GM10248 (cell line): ENCODE data around the gene RGS6.

ENCODE experiments used
- CTCF ChIA-PET: fragments of 300-600 bp; sonication (Branson Sonifier 250); formaldehyde crosslinking; extraction: SDS; loops from one replicate; lab custom pipeline; 2021; ENCODE audit warnings: antibody characterized with exemption; lab: Yijun Ruan, JAX
- POLR2A ChIA-PET: fragments of 350-650 bp; sonication (Branson Sonifier 250); formaldehyde crosslinking; extraction: SDS; loops from one replicate; lab custom pipeline; 2020; ENCODE audit warnings: antibody characterized with exemption; lab: Yijun Ruan, JAX
- DNase-seq: peaks from one replicate; pipeline ENCODE4 v3.0.0; 2012; ENCODE audit errors: extremely low spot score
- TF ChIP-seq, protein P1 (sequence below): IDR thresholded peaks from 2 replicates; pipeline ENCODE4 v1.5.1; 2012; ENCODE audit warnings: mild to moderate bottlenecking, low read depth; ENCODE audit errors: extremely low read depth, missing control alignments, control extremely low read depth

Gene RGS6

DNA sequence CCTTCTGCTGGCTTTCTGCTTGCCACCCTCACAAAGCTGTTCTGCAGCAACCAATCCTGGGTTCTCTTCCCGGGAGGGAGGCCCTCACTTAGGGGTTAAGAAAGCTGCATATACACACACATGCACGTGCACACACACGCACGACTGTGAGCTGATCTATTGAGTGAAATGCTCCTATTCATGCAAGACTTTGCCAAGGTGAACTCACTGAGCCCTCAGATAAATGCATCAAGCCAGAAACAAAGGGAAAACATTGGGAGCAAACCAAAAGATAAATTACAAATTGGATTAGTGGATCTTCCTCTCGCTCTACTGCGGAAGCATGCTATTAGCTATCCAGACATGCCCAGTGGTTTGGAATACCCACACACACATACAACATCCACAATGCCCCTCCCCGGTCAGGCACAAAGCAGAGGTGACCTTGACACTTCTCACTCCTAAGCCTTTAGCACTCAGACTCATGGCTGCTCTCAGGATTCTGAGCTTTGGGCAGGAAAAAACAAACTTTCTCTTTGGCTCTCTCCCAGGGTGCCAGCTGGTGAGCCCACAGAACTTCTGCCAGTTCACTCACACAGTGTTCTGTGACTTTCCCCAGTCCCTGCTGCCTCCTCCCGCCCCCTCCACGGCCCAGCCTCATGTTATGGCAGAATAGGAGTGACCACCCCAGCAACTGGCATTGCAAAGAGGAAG is 641.6 kb downstream of the RGS6 start:
- ChIA-PET CTCF (interaction anchor here (1.1 to 1.3 kb wide), 2 partner anchors 9 to 15 kb away, joined by 3 to 4 read pairs; no protein-coding TSS in a partner anchor), POLR2A (no interaction called here)
- TF ChIP-seq, protein P1, sequence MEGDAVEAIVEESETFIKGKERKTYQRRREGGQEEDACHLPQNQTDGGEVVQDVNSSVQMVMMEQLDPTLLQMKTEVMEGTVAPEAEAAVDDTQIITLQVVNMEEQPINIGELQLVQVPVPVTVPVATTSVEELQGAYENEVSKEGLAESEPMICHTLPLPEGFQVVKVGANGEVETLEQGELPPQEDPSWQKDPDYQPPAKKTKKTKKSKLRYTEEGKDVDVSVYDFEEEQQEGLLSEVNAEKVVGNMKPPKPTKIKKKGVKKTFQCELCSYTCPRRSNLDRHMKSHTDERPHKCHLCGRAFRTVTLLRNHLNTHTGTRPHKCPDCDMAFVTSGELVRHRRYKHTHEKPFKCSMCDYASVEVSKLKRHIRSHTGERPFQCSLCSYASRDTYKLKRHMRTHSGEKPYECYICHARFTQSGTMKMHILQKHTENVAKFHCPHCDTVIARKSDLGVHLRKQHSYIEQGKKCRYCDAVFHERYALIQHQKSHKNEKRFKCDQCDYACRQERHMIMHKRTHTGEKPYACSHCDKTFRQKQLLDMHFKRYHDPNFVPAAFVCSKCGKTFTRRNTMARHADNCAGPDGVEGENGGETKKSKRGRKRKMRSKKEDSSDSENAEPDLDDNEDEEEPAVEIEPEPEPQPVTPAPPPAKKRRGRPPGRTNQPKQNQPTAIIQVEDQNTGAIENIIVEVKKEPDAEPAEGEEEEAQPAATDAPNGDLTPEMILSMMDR, result no peak
- DNase-seq, result no peak

DNA sequence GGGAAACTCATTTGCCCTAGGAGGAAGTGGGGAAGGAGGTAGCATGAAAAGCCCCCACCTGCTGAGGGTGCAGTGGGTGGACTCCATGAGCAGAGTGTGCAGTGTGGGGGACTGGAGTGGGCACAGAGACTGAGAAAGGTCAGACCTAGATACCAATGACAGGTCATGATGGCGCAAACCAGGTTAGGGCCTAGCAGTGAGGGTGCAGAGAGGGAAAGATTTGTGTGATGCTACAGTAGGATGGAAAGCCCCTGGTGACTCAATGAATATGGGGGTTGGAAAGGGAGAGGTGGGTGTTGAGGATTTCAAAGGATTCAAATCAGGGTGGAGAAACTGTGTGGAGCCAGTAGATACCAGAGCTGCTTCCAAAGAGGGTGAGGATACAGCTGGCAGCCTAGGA is 642.5 kb downstream of the RGS6 start:
- ChIA-PET POLR2A (no interaction called here), CTCF (interaction anchor here (1.5 kb wide), 1 partner anchor 24 kb away, joined by 3 read pairs; no protein-coding TSS in a partner anchor)
- no peak for DNase-seq
- TF ChIP-seq, protein P1, result no peak

DNA sequence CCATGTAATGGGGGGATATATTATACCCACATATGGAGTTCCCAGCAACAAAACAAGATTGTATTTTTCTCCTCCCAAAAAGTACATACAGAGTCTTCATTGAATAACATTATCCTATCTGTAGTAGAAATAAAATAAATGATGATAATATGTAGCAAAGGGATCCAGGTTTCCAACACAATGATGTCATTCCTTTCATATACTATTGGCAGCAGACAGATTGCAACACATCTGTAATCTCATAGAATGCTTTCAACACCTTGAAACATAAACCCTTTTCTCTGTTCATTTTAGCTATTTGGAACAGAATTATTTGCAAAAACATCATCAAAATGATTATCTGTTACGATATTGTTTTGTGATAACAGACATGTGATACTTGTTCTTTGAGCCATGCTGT is 644.0 kb downstream of the RGS6 start:
- no peak for DNase-seq
- CTCF ChIA-PET, result interaction anchor here (0.9 to 1.8 kb wide), 2 partner anchors 10 to 25 kb away, joined by 3 to 4 read pairs; no protein-coding TSS in a partner anchor
- TF ChIP-seq, protein P1, result no peak
- POLR2A ChIA-PET, result no interaction called here

DNA sequence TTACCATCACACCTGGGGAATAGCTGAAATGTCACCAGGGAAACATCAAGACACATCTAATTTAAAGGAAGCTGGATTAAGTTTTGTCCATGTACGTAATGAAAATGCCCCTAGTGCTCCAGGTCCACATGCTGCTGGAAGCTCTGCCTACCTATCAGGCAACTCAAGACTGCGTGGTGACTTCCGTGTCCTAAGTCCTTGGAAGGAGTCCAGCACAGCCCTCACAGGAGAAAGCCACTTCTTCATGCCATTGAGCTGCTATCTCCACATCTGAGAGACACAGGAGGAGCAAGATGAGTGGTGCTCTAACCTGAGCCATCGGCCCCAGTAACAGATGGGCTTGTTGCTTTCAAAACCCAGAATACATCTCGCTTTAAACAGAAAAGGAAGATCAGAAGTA is 645.3 kb downstream of the RGS6 start:
- no peak for DNase-seq
- ChIA-PET POLR2A (no interaction called here), CTCF (interaction anchor here (0.8 to 1.8 kb wide), 3 partner anchors 26 to 328 kb away, joined by 3 to 4 read pairs (median 3); no protein-coding TSS in a partner anchor)
- TF ChIP-seq, protein P1, result no peak

DNA sequence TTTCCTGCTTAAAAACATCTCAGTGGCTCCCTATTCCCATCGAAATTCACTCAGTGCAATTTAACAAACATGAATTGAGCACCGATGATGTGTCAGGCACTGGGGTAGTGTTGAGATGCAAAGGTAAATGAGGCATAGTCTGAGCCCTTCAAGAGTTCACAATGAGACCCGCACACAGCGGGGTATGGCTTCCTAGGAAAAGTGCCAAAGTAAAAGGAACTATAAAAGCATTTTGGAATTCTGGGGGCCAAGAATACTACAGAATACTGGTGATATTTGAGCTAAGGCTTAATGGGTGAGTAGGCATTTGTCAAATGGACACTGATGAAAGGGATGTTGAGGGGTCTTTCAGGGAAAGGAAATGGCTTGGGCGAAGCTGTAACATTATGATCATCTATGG is 646.3 kb downstream of the RGS6 start:
- TF ChIP-seq, protein P1, result no peak
- CTCF ChIA-PET, result interaction anchor here (0.7 to 1.2 kb wide), 3 partner anchors 18 to 327 kb away, joined by 3 read pairs; no protein-coding TSS in a partner anchor
- POLR2A ChIA-PET, result no interaction called here
- DNase-seq, result no peak

DNA sequence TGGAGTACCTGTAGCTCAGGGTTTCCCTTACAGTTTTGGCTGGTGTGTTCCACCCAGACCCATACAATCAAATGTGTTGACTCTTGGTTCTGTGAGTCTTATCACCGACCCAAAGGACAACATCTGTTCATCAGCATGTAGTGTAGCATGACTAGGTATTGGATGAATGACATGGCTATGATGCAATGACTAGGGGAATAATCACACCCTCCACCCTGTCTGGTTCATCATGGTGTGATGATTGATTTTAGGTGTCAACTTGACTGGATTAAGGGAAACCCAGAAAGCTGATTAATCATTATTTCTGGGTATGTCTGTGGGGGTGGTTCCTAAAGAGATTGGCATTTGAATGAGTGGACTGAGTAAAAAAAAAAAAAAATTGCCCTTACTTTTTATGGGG is 650.4 kb downstream of the RGS6 start:
- ChIA-PET CTCF (interaction anchor here (1.0 to 1.5 kb wide), 5 partner anchors 11 to 131 kb away, joined by 3 read pairs; no protein-coding TSS in a partner anchor), POLR2A (no interaction called here)
- TF ChIP-seq, protein P1, result no peak
- no peak for DNase-seq
